Measurements from ENCODE around the gene IGSF21.

Gene IGSF21

GRCh38 chr1:18107369-18108298, at the start of gene IGSF21:
Gene IGSF21, plus strand, starts transcription at chr1:18107798. Its CDS starts 331 bp downstream, at chr1:18108129.
- DNase-seq (ENCODE audit: low read depth in 2 of 2, low spot score in 1 of 2) = no peak

- no peak for DNase-seq (ENCODE audit: low read depth in 2 of 2, low spot score in 1 of 2)
Measured at GRCh38 chr1:18058206-18058921, 49.2 kb upstream of the IGSF21 start.

GRCh38 chr1:18058981-18059605, 48.5 kb upstream of the IGSF21 start:
- no peak for DNase-seq (ENCODE audit: low read depth in 2 of 2, low spot score in 1 of 2)

DNA sequence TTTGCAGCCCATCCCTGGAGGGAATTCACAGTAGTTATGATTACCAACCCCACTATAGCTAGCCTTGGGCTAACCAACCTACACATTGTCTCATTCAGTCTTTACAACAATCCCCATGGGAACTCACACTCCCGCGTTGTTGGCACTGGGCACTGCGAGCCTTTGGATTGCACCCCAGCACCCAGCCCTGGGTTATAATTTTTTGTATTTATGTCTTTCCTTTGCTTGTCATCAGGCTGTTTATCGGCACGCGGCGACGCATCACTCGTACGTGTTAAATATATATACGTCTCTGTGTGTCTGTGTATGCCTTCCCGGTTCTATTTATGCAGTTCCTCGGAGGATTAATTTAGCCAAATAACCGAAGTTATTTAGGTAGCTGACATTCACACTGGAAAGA, 47.2 kb upstream of the IGSF21 start:
- no peak for DNase-seq (ENCODE audit: low read depth in 2 of 2, low spot score in 1 of 2)

DNA sequence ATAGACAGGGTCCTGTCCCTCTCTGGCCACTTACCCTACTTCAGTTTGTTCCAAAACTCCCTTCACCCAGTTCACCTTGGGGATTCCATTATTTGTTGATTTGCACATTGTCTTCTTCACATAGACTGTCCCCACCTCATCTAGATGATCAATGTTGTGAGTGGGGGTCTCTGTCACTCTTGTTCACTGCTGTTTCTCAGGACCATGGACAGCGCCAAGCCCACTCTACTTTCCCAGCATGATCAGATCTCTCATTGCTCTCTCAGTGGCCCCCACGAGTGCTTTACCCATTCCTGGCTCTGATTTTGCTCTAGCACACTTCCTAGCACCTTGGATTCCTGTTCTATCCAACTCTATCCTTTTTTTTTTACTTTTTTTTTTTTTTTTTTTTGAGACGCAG, 45.4 kb upstream of the IGSF21 start:
- DNase-seq (ENCODE audit: low read depth in 2 of 2, low spot score in 1 of 2) = no peak

DNA sequence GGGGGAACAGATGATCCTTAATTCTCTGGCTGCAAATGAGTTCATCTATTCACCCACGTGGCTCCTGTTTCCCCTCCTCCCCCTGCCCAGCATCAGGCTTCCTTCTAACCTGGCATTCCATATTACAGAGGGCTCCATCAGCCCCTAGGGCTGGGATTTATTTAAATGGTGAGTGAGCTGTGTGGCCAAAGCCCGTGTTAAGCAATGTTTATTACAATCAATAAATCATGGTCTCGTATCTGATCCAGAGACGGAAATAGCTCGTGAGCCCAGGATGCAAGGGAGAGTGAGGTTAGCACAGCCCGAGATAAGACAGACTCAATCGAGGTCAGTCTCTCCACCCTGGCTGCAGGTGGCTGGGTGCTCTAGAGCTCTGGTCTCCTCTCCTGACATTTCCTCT, 43.1 kb upstream of the IGSF21 start:
- DNase-seq (ENCODE audit: low read depth in 2 of 2, low spot score in 1 of 2) = no peak

DNA sequence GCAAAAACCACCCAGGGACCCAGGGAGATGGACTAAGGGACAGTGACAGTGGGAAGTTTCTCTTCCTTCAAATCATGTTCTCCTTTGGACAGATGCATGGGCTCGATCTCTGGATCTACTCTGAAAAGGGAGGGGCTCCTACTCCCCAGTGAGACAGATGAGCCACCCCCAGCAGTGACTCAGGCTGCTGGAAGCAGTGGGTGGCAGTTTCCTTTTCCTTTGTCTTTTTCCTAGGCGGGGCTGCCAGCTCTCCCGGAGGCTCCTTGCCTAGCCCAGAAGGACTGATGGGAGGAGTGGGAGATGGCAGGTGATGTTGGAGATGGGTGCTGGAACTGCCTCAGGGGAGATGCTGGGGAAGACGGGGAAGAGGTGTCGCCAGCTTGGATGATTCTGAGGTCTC, 41.0 kb upstream of the IGSF21 start:
- no peak for DNase-seq (ENCODE audit: low read depth in 2 of 2, low spot score in 1 of 2)

- no peak for DNase-seq (ENCODE audit: low read depth in 2 of 2, low spot score in 1 of 2)
Measured at GRCh38 chr1:18069903-18070302, 37.7 kb upstream of the IGSF21 start.

DNA sequence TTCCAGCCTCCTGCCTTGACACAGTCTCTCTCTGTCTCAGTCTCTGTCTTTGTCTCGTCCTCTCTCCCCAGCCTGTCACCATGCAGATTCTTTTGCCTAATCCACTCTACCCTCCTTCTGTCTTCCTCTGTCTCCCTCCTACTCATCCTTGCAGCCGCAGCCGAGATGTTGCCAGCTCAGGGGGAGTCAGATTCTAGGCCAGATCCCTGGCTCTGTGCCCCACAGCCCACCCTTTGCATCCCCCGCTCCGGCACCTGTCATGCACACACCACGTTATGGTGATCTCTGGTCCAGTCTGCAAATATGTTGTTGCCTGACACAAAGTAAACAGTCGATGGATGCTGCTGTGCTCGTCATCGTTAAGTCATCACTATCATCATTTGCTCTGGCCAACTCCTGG, 35.5 kb upstream of the IGSF21 start:
- DNase-seq (ENCODE audit: low read depth in 2 of 2, low spot score in 1 of 2) = no peak

DNA sequence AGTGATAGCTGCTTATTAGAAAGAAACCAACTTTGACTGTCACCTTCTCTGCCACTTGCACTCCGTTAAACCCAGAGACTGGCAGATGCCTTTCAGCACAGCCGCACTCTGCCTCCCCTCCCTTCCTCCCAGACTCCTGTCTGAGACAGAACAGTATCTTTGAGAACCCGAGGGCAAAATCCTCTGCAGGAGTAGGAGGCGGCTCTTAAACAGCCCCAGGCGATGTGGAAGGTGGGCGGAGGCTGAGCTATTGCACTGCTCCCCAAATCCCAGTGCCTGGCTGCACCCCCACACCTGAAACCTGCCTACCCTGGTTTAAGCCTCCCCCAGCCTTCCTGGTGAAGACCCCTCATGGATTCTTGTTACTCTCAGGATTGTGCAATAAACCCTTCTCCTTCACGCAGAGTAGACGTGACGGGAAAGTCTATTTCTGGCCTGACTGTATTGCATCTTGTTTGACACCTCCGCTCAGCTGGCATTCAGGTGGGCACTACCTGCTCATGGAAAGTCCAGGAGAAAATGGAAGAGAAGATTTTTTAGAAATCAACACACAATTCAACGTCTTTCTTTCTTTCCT, 34.4 kb upstream of the IGSF21 start:
- no peak for DNase-seq (ENCODE audit: low read depth in 2 of 2, low spot score in 1 of 2)

DNA sequence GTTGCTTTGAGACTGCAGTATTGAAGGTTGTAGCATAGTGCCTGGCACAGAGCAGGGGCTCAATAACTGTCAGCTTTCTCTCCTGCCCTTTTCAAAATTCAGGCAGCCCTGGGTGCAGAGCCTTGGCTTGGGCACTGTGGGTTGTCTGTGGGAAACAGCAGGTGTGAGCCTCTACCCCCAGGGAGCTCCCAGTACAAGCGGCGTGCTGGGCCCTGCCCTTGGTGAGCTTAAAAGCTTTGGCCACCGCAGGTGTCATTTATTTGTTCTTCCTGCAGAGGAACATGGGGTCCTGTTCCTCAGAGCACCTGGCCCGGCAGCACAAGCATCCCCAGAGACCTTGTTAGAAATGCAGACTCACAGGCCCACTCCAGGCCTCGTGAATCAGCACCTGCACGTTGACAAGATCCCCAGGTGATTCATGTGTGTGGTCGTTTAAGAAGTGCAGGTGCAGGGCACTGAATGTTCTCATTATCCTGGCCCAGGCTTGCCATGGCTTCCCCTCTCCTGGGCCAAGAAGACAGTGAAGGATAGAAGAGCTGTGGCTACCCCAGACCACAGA, 29.9 kb upstream of the IGSF21 start:
- no peak for DNase-seq (ENCODE audit: low read depth in 2 of 2, low spot score in 1 of 2)

GRCh38 chr1:18079941-18080735, 27.5 kb upstream of the IGSF21 start:
- DNase-seq (ENCODE audit: low read depth in 2 of 2, low spot score in 1 of 2) = no peak

DNA sequence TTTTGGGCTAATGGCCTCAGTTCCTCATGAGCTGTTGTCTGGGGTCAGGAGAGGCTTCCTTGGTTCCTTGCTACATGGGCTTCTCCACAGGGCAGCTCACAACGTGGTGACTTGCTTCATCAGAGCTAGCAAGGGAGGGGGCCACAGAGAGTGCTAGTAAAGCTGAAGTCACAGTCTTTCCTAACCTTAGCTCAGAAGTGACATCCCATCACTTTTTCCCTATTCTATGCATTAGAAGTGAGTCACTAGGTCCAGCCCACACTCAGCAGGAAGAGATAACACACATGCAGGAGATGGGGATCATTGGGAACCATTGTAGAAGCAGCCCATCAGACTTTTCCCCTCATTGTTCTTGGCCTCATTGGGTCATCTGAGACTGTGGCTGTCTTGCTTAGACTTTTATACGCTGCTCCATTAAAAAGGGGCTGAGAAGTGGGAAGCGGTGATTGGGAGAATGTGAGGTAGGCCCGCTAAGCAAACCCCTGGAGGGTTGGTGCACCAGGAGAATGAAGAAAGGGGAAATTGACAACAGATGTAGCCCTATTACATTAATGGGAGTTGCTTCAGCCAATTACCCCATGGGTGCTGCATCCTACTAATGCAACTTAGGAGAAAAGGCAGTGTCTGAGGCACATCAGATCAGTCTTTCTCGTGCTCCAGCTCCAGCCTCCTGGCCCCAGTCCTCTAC, 22.1 kb upstream of the IGSF21 start:
- DNase-seq (ENCODE audit: low read depth in 2 of 2, low spot score in 1 of 2) = no peak

DNA sequence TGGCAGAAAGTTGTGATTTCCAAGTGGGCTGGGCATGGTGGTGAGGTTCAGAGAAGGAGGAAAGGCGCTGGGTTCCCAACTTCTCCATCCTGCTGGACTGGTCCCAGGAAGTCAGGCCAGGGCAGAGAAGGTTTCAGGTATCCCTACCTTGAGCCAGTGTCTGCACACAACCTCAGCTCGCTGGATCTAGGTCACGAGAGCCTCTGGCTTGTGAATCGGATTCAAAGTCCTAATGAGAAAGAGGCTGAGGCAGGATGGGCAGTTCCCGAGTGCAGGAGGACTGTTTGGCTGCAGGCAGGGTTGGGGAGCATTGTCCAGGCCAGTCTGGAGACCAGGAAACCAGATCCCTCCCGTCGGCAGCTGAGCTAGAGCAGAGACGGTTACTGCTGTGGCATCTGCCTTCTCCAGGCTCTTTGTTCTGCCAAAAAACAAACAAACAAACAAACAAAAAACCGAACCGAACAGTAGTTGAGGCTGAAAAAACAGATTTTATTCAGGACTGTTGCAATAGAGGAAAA, 19.5 kb upstream of the IGSF21 start:
- no peak for DNase-seq (ENCODE audit: low read depth in 2 of 2, low spot score in 1 of 2)

- no peak for DNase-seq (ENCODE audit: low read depth in 2 of 2, low spot score in 1 of 2)
Measured at GRCh38 chr1:18089488-18089887, 18.1 kb upstream of the IGSF21 start.

DNA sequence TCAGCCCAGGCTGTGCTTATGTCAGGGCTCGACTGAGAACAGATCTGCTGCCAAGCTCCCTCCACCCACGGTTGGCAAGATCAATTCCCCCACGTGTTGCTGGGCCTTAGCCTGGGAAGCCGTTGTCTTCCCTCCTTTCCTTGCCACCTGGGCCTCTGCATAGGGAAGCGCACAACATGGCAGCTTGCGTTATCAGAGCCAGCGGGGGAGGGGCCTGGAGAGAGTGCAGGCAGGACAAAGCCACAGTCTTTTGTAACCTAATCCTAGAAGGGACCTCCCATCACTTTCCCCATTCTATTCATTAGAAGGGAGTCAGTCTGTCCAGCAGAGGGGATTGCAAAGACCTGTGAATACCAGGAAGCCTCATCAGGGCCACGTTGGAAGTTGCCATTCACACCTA, 17.0 kb upstream of the IGSF21 start:
- no peak for DNase-seq (ENCODE audit: low read depth in 2 of 2, low spot score in 1 of 2)

- DNase-seq (ENCODE audit: low read depth in 2 of 2, low spot score in 1 of 2) = no peak
Measured at GRCh38 chr1:18091660-18092446, 15.7 kb upstream of the IGSF21 start.

DNA sequence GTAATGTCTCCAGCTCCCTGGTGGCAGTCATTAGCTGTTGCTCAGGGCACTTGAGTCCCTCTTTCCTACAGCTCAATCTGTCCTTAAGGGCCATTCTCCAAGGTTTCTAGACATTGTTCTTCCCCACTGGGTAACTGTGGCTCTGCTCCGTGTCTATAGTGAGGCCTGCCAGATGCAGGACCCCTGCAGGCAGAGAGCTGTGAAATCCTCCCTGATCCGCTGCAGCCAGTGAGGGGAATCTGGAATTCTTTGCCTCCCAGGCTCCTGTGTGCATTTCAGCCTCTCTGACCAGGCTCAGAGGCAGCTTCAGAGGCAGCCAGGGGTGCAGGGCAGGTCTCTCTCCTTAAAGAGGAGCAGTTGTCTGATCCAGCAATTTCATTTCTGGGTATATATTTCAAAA, 14.4 kb upstream of the IGSF21 start:
- no peak for DNase-seq (ENCODE audit: low read depth in 2 of 2, low spot score in 1 of 2)

DNA sequence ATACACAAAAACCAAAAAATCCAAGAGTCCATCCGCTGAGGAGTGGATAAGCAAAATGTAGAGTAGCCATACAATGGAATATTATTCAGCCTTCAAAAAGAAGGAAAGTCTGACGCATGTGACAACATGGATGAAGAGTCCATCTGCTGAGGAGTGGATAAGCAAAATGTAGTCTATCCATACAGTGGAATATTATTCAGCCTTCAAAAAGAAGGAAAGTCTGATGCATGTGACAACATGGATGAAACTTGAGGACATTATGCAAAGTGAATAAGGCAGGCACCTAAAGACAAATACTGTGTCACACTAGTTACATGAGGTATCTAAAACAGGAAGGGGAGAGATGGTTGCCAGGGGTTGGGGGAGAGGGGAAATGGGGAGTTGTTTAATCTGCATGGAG, 14.0 kb upstream of the IGSF21 start:
- no peak for DNase-seq (ENCODE audit: low read depth in 2 of 2, low spot score in 1 of 2)

All from stimulated activated CD8-positive, alpha-beta memory T cell treated with anti-CD3 and anti-CD28 coated beads, Interleukin-4, amount 100 ng/mL, for 4 hours (primary cell).